Lower lobe of right lung (tissue), 2 donors: Measurements from ENCODE around the gene UTP11. TPM values are rescaled to one million over a fixed set of nuclear protein-coding genes. Genes with fewer than 3 reads are reported as not detected.

Experiments
- ATAC-seq, 2 donors: fragments of 200-7000 bp; cut with Tn5 transposase; one replicate each; pipeline ENCODE4 v1.9.1; 2020 to 2022; ENCODE audit warnings: mild to moderate bottlenecking in 2 of 2, moderate library complexity in 2 of 2
- DNase-seq: peaks from one replicate; pipeline ENCODE4 v3.0.0-alpha.2; 2020
- H3K27ac ChIP-seq: fragments of 200-600 bp; one replicate; pipeline ENCODE4 v1.8.0; 2022
- H3K27me3 ChIP-seq: fragments of 200-600 bp; one replicate; pipeline ENCODE4 v1.8.0; 2022; ENCODE audit warnings: low read depth
- H3K36me3 ChIP-seq: fragments of 200-600 bp; one replicate; pipeline ENCODE4 v1.8.0; 2022; ENCODE audit warnings: mild to moderate bottlenecking
- H3K4me1 ChIP-seq: fragments of 200-600 bp; one replicate; pipeline ENCODE4 v1.8.0; 2022
- H3K4me3 ChIP-seq: fragments of 200-600 bp; one replicate; pipeline ENCODE4 v1.8.0; 2022; ENCODE audit warnings: mild to moderate bottlenecking
- H3K9me3 ChIP-seq: fragments of 200-600 bp; one replicate; pipeline ENCODE4 v1.8.0; 2022
- CTCF ChIP-seq: fragments of 200-600 bp; IDR thresholded peaks from one replicate; pipeline ENCODE4 v1.8.0; 2022; ENCODE audit warnings: antibody characterized with exemption, mild to moderate bottlenecking
- intact Hi-C: fragments of 100-400 bp; cut with DNase I; formaldehyde crosslinking; loops from one replicate; pipeline ENCODE4 v1.11.0; 2022
- total RNA-seq: library from RNA; stranded (reverse); fragmentation: NEBNext Ultra II Directional; extraction: Animal tissue kit (Norgen Biotek cat#: 25700); gene quantifications from one replicate; pipeline ENCODE4 v1.2.1, GENCODE V29; 2021
- donor health status: DM: no; HTN: yes; CAD: no; lungs with severe emphysema.

Gene UTP11
- total RNA-seq, 1 donor from 2014 or later, result 22.8 TPM

- peaks cover 9% of the 10 kb centered on the region for H3K27me3 ChIP-seq
- DNase-seq, result no peak
- H3K36me3 ChIP-seq, result no peaks in the 10 kb centered on the region
- no peaks in the 10 kb centered on the region for H3K9me3 ChIP-seq
- no peak for TF ChIP-seq CTCF
- ATAC-seq, result no peak
- H3K4me3 ChIP-seq, result no peak overlapping the region
- intact Hi-C loops, result no loop called here
- no peaks in the 10 kb centered on the region for H3K4me1 ChIP-seq
- no peak overlapping the region for H3K27ac ChIP-seq
Observed at GRCh38 chr1:38063616-38064015, 51.1 kb downstream of the UTP11 start.

GRCh38 chr1:38064197-38064903, 51.8 kb downstream of the UTP11 start:
- H3K27ac ChIP-seq, result no peak overlapping the region
- H3K4me3 ChIP-seq, result no peak overlapping the region
- TF ChIP-seq CTCF, result no peak
- no peaks in the 10 kb centered on the region for H3K9me3 ChIP-seq
- H3K4me1 ChIP-seq, result no peaks in the 10 kb centered on the region
- intact Hi-C loops, result no loop called here
- DNase-seq, result no peak
- H3K36me3 ChIP-seq, result no peaks in the 10 kb centered on the region
- no peak for ATAC-seq
- peaks cover 16% of the 10 kb centered on the region for H3K27me3 ChIP-seq

- ATAC-seq (no peak), DNase-seq (no peak)
- Histone ChIP-seq H3K27me3 (peaks cover 35% of the 10 kb centered on the region), H3K27ac (no peak overlapping the region), H3K4me3 (no peak overlapping the region), H3K4me1 (no peaks in the 10 kb centered on the region), H3K36me3 (no peaks in the 10 kb centered on the region), H3K9me3 (no peaks in the 10 kb centered on the region)
- intact Hi-C loops, result no loop called here
- no peak for TF ChIP-seq CTCF
Observed at GRCh38 chr1:38068220-38068979, 55.9 kb downstream of the UTP11 start.

GRCh38 chr1:38068980-38069340, 56.4 kb downstream of the UTP11 start:
- no peaks in the 10 kb centered on the region for H3K9me3 ChIP-seq
- DNase-seq, result no peak
- ATAC-seq, result no peak
- H3K4me1 ChIP-seq, result no peaks in the 10 kb centered on the region
- intact Hi-C loops, result no loop called here
- no peak overlapping the region for H3K27ac ChIP-seq
- TF ChIP-seq CTCF, result no peak
- no peak overlapping the region for H3K4me3 ChIP-seq
- peaks cover 35% of the 10 kb centered on the region for H3K27me3 ChIP-seq
- no peaks in the 10 kb centered on the region for H3K36me3 ChIP-seq

- TF ChIP-seq CTCF, result no peak
- DNase-seq (no peak), ATAC-seq (no peak)
- no peak overlapping the region for H3K4me3 ChIP-seq
- H3K27ac ChIP-seq, result no peak overlapping the region
- intact Hi-C loops, result no loop called here
- H3K9me3 ChIP-seq, result no peaks in the 10 kb centered on the region
- H3K4me1 ChIP-seq, result no peaks in the 10 kb centered on the region
- no peaks in the 10 kb centered on the region for H3K36me3 ChIP-seq
- H3K27me3 ChIP-seq, result peaks cover 49% of the 10 kb centered on the region
Observed at GRCh38 chr1:38071312-38072256, 59.0 kb downstream of the UTP11 start.
